K562 (cell line): ENCODE data around the gene STRN3.
"Not testable (repeated sequence)": the region's sequence is repeated elsewhere in the genome, so short reads cannot be mapped to it uniquely, and the experiment has no call there.

Experiments
- CBX5 ChIP-seq: IDR thresholded peaks from 2 replicates; pipeline ENCODE4 v1.6.1; 2014; ENCODE audit warnings: low read depth, borderline replicate concordance
- CHD4 ChIP-seq: fragments of 200-600 bp; sonication (generic); IDR thresholded peaks from 3 replicates; pipeline ENCODE4 v1.6.1; 2012; ENCODE audit warnings: low read depth, mild to moderate bottlenecking, mixed read lengths, low read length, inconsistent platforms; ENCODE audit not compliant: insufficient read depth, insufficient replicate concordance, poor library complexity, severe bottlenecking
- EZH2 ChIP-seq: IDR thresholded peaks from 2 replicates; pipeline ENCODE4 v1.6.1; 2012; ENCODE audit warnings: low read depth, mild to moderate bottlenecking, inconsistent platforms, low read length, borderline replicate concordance
- NCOR1 ChIP-seq: fragments of 450-650 bp; IDR thresholded peaks from 2 replicates; pipeline ENCODE4 v1.6.1; 2016; ENCODE audit warnings: mild to moderate bottlenecking, moderate library complexity
- NR2C2 ChIP-seq, 2 experiments: fragments of 200-800 bp in 1 of 2; sonication (Bioruptor generic) in 1 of 2; sonication (generic) in 1 of 2; formaldehyde crosslinking in 1 of 2; IDR thresholded peaks; 2 replicates each; pipeline versions ENCODE4 v1.6.1 to v1.8.0; 2016 to 2022; ENCODE audit warnings: mild to moderate bottlenecking in 1 of 2, missing compliant biosample characterization in 1 of 2, missing genetic modification characterization in 1 of 2, missing genetic modification reagents in 1 of 2
- PCBP1 ChIP-seq: fragments of 200-400 bp; formaldehyde crosslinking; IDR thresholded peaks from 2 replicates; pipeline ENCODE4 v1.6.1; 2018; ENCODE audit warnings: mild to moderate bottlenecking, low read depth, low read length; ENCODE audit not compliant: poor library complexity, severe bottlenecking
- PHB ChIP-seq: fragments of 250-450 bp; sonication (Bioruptor Pico); IDR thresholded peaks from 2 replicates; pipeline ENCODE4 v1.5.0; 2021
- POLR2A ChIP-seq: fragments of 450-650 bp; conservative IDR thresholded peaks from 2 replicates; pipeline ENCODE4 v1.6.1; 2016
- SAFB2 ChIP-seq: fragments of 200-400 bp; formaldehyde crosslinking; IDR thresholded peaks from 2 replicates; pipeline ENCODE4 v1.6.1; 2018; ENCODE audit warnings: borderline replicate concordance, low read length, low read depth, moderate library complexity; ENCODE audit not compliant: severe bottlenecking
- ZNF232 ChIP-seq: sonication (generic); formaldehyde crosslinking; IDR thresholded peaks from 2 replicates; pipeline ENCODE4 v1.8.0; 2022; ENCODE audit warnings: mild to moderate bottlenecking, missing genetic modification reagents
- ZNF24 ChIP-seq: fragments of 450-650 bp; IDR thresholded peaks from 2 replicates; pipeline ENCODE4 v1.6.1; 2016
- ZNF583 ChIP-seq: fragments of 250-450 bp; sonication (Bioruptor Pico); IDR thresholded peaks from 2 replicates; pipeline ENCODE4 v1.4.0; 2020
- ZNF79 ChIP-seq: fragments of 250-450 bp; sonication (Bioruptor Pico); IDR thresholded peaks from 2 replicates; pipeline ENCODE4 v1.4.0; 2020; ENCODE audit warnings: low read depth, mild to moderate bottlenecking, moderate library complexity
- TF ChIP-seq, protein P1 (sequence below): sonication (generic); formaldehyde crosslinking; IDR thresholded peaks from 2 replicates; pipeline ENCODE4 v1.8.1; 2023; ENCODE audit warnings: missing genetic modification reagents, mild to moderate bottlenecking, borderline replicate concordance

DNA sequence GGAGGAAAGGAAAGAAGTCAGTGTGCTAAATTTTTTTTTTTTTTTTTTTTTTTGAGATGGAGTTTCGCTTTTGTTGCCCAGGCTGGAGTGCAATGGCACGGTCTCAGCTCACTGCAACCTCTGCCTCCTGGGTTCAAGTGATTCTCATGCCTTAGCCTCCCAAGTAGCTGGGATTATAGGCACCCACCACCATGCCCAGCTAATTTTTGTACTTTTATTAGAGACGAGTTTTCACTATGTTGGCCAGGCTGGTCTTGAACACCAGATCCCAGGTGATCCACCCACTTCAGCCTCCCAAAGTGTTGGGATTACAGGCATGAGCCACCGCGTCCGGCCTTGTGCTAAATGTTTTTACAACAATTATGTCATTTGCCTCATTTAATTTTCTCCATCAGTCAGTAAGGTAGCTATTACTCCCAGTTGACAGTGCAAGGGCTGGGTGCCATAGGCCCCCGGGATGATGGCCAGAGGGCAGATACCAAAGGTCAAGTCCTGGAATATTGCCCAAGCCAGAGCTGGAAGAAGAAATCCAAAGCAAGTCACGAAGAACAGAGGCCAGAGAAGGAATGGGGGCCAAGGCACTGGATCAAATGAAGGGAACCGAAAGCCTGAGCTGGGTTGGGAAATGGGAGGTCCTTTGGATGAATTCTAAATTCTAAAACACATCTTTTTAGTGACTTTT lies 26.9 kb upstream of the STRN3 start:
- not testable (repeated sequence) for TF ChIP-seq ZNF232 (CRISPR knock-in tag); NCOR1; PCBP1; EZH2; ZNF583 (CRISPR knock-in tag); SAFB2; ZNF79 (CRISPR knock-in tag); PHB (CRISPR knock-in tag); ZNF24; CBX5; CHD4; NR2C2 (CRISPR knock-in tag; IDR thresholded peaks at IDR 0.05); NR2C2 (tag; IDR thresholded peaks at IDR 0.05); POLR2A
- TF ChIP-seq, protein P1, sequence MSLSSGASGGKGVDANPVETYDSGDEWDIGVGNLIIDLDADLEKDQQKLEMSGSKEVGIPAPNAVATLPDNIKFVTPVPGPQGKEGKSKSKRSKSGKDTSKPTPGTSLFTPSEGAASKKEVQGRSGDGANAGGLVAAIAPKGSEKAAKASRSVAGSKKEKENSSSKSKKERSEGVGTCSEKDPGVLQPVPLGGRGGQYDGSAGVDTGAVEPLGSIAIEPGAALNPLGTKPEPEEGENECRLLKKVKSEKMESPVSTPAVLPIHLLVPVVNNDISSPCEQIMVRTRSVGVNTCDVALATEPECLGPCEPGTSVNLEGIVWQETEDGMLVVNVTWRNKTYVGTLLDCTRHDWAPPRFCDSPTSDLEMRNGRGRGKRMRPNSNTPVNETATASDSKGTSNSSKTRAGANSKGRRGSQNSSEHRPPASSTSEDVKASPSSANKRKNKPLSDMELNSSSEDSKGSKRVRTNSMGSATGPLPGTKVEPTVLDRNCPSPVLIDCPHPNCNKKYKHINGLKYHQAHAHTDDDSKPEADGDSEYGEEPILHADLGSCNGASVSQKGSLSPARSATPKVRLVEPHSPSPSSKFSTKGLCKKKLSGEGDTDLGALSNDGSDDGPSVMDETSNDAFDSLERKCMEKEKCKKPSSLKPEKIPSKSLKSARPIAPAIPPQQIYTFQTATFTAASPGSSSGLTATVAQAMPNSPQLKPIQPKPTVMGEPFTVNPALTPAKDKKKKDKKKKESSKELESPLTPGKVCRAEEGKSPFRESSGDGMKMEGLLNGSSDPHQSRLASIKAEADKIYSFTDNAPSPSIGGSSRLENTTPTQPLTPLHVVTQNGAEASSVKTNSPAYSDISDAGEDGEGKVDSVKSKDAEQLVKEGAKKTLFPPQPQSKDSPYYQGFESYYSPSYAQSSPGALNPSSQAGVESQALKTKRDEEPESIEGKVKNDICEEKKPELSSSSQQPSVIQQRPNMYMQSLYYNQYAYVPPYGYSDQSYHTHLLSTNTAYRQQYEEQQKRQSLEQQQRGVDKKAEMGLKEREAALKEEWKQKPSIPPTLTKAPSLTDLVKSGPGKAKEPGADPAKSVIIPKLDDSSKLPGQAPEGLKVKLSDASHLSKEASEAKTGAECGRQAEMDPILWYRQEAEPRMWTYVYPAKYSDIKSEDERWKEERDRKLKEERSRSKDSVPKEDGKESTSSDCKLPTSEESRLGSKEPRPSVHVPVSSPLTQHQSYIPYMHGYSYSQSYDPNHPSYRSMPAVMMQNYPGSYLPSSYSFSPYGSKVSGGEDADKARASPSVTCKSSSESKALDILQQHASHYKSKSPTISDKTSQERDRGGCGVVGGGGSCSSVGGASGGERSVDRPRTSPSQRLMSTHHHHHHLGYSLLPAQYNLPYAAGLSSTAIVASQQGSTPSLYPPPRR, result not testable (repeated sequence)
